DND-41 (cell line): ENCODE data around the gene GCH1.
"Not testable (repeated sequence)": the region's sequence is repeated elsewhere in the genome, so short reads cannot be mapped to it uniquely, and the experiment has no call there.

Experiments used
- ATAC-seq: fragments of 200-7000 bp; cut with Tn5 transposase; 3 replicates; pipeline ENCODE4 v1.9.1; 2021; ENCODE audit warnings: low read depth; ENCODE audit not compliant: insufficient read depth
- DNase-seq: peaks from one replicate; pipeline ENCODE4 v3.0.0-alpha.2; 2020
- H2AFZ ChIP-seq: 2 replicates; pipeline ENCODE4 v1.6.0; 2012; ENCODE audit warnings: low read depth, low read length
- H3K27ac ChIP-seq: 2 replicates; pipeline ENCODE4 v1.5.1; 2012; ENCODE audit warnings: low read length, inconsistent platforms
- H3K27me3 ChIP-seq: fragments of 200-600 bp; sonication (generic); 2 replicates; pipeline ENCODE4 v1.6.0; 2012; ENCODE audit warnings: low read length, mild to moderate bottlenecking, inconsistent platforms; ENCODE audit not compliant: insufficient read depth, poor library complexity
- H3K36me3 ChIP-seq: 2 replicates; pipeline ENCODE4 v1.5.1; 2012; ENCODE audit warnings: low read length, inconsistent platforms; ENCODE audit not compliant: insufficient read depth
- H3K4me1 ChIP-seq: 2 replicates; pipeline ENCODE4 v1.5.1; 2012; ENCODE audit warnings: mild to moderate bottlenecking, low read length; ENCODE audit not compliant: insufficient read depth
- H3K4me2 ChIP-seq: 2 replicates; pipeline ENCODE4 v1.6.0; 2012; ENCODE audit warnings: mild to moderate bottlenecking, moderate library complexity, low read length, inconsistent platforms; ENCODE audit not compliant: insufficient read depth
- H3K4me3 ChIP-seq, 2 experiments: fragments of 200-600 bp in 1 of 2; shearing (Covaris generic) in 1 of 2; 2 replicates each; pipeline ENCODE4 v1.5.1; 2012 to 2016; ENCODE audit warnings: inconsistent platforms in 2 of 2, low read length in 2 of 2, mild to moderate bottlenecking in 2 of 2, low read depth in 1 of 2, moderate library complexity in 1 of 2
- H3K79me2 ChIP-seq: 2 replicates; pipeline ENCODE4 v1.6.0; 2012; ENCODE audit warnings: low read length, inconsistent platforms; ENCODE audit not compliant: insufficient read depth
- H3K9ac ChIP-seq: 2 replicates; pipeline ENCODE4 v1.6.0; 2012; ENCODE audit warnings: low read depth, mild to moderate bottlenecking, inconsistent platforms, low read length, moderate library complexity
- H3K9me3 ChIP-seq: 2 replicates; pipeline ENCODE4 v1.5.1; 2012; ENCODE audit warnings: low read length, moderate library complexity, mild to moderate bottlenecking, inconsistent platforms; ENCODE audit not compliant: insufficient read depth, severe bottlenecking
- H4K20me1 ChIP-seq: 2 replicates; pipeline ENCODE4 v1.6.0; 2012; ENCODE audit warnings: low read length; ENCODE audit not compliant: insufficient read depth
- CTCF ChIP-seq: IDR thresholded peaks from 2 replicates; pipeline ENCODE4 v1.5.1; 2012; ENCODE audit warnings: borderline replicate concordance, low read length, moderate library complexity, mild to moderate bottlenecking; ENCODE audit not compliant: poor library complexity, severe bottlenecking; ENCODE audit errors: extremely low read depth
- EZH2 ChIP-seq: IDR thresholded peaks from 3 replicates; pipeline ENCODE4 v1.6.1; 2012; ENCODE audit warnings: borderline replicate concordance, low read depth, mild to moderate bottlenecking, moderate library complexity, low read length, inconsistent platforms; ENCODE audit not compliant: severe bottlenecking

GCH1 gene

GRCh38 chr14:54902143-54902520, 494 bp downstream of the GCH1 start:
- H3K79me2 ChIP-seq = peaks cover 11% of the 10 kb centered on the region
- peak overlapping the region; percentile 58 to 94 for H3K4me3 ChIP-seq
- DNase-seq (peak; percentile 79), ATAC-seq (peak; percentile 72)
- no peaks in the 10 kb centered on the region for H3K27me3 ChIP-seq
- H4K20me1 ChIP-seq = no peaks in the 10 kb centered on the region; the same call in 1 of the 2 replicates
- H3K9ac ChIP-seq = peak overlapping the region; percentile 72
- no peaks in the 10 kb centered on the region for H3K36me3 ChIP-seq
- H2AFZ ChIP-seq = peak overlapping the region; percentile 86
- H3K4me2 ChIP-seq = peak overlapping the region; percentile 99
- no peaks in the 10 kb centered on the region for H3K9me3 ChIP-seq
- peak overlapping the region; percentile 68 for H3K27ac ChIP-seq
- peaks cover 22% of the 10 kb centered on the region for H3K4me1 ChIP-seq
- no peak for TF ChIP-seq CTCF
- TF ChIP-seq EZH2 = no peak

- no peaks in the 10 kb centered on the region for H3K36me3 ChIP-seq
- peak overlapping the region; percentile 68 for H3K27ac ChIP-seq
- H3K4me1 ChIP-seq = peaks cover 22% of the 10 kb centered on the region
- DNase-seq (peak; percentile 24), ATAC-seq (no peak)
- peak overlapping the region; percentile 86 for H2AFZ ChIP-seq
- H3K79me2 ChIP-seq = peaks cover 11% of the 10 kb centered on the region
- H3K4me3 ChIP-seq = peak overlapping the region; percentile 58 to 94
- no peak for TF ChIP-seq CTCF
- TF ChIP-seq EZH2 = no peak
- H3K9me3 ChIP-seq = no peaks in the 10 kb centered on the region
- H3K9ac ChIP-seq = peak overlapping the region; percentile 72
- H3K27me3 ChIP-seq = no peaks in the 10 kb centered on the region
- peak overlapping the region; percentile 99 for H3K4me2 ChIP-seq
- no peaks in the 10 kb centered on the region; the same call in 1 of the 2 replicates for H4K20me1 ChIP-seq
Observed at GRCh38 chr14:54901380-54902142, 1.1 kb downstream of the GCH1 start.

GRCh38 chr14:54899573-54899972, 3.1 kb downstream of the GCH1 start:
- no peaks in the 10 kb centered on the region for H3K27me3 ChIP-seq
- H3K36me3 ChIP-seq = no peaks in the 10 kb centered on the region
- no peak overlapping the region for H3K27ac ChIP-seq
- DNase-seq (no peak), ATAC-seq (no peak)
- TF ChIP-seq EZH2 = no peak
- TF ChIP-seq CTCF = no peak
- H3K79me2 ChIP-seq = peaks cover 11% of the 10 kb centered on the region
- no peaks in the 10 kb centered on the region for H3K9me3 ChIP-seq
- no peak overlapping the region for H3K9ac ChIP-seq
- H3K4me3 ChIP-seq = no peak overlapping the region
- H2AFZ ChIP-seq = no peak overlapping the region
- peaks cover 22% of the 10 kb centered on the region for H3K4me1 ChIP-seq
- H3K4me2 ChIP-seq = no peak overlapping the region
- H4K20me1 ChIP-seq = peaks cover 2% of the 10 kb centered on the region; the same call in 1 of the 2 replicates

GRCh38 chr14:54897809-54898555, 4.6 kb downstream of the GCH1 start:
- ATAC-seq, H3K4me2 ChIP-seq, H3K36me3 ChIP-seq, H3K9me3 ChIP-seq, H2AFZ ChIP-seq, H3K4me3 ChIP-seq, H3K27me3 ChIP-seq, H3K9ac ChIP-seq, DNase-seq, H3K27ac ChIP-seq, H4K20me1 ChIP-seq: not testable (repeated sequence)
- Histone ChIP-seq H3K4me1 (peaks cover 17% of the 10 kb centered on the region), H3K79me2 (peaks cover 11% of the 10 kb centered on the region)
